Mesothelial cell of epicardium (in vitro differentiated cells): ENCODE measurements around the gene PRKN. TPM values are rescaled to one million over a fixed set of nuclear protein-coding genes. Genes with fewer than 3 reads are reported as not detected.

ENCODE experiments used
- DNase-seq, 2 experiments: peaks; one replicate each; pipeline ENCODE4 v3.0.0; 2021; ENCODE audit warnings: low spot score in 2 of 2; ENCODE audit not compliant: unreplicated experiment in 2 of 2
- H3K27ac Mint-ChIP-seq: 2 replicates; pipeline ENCODE4 v1.8.0; 2021; ENCODE audit warnings: mixed read lengths
- H3K27me3 Mint-ChIP-seq: 2 replicates; pipeline ENCODE4 v1.8.0; 2021; ENCODE audit warnings: low read depth, mixed read lengths
- H3K36me3 Mint-ChIP-seq: 2 replicates; pipeline ENCODE4 v1.8.0; 2021; ENCODE audit warnings: mixed read lengths
- H3K4me1 Mint-ChIP-seq: 2 replicates; pipeline ENCODE4 v1.8.0; 2021; ENCODE audit warnings: mixed read lengths
- H3K4me3 Mint-ChIP-seq: 2 replicates; pipeline ENCODE4 v1.8.0; 2021; ENCODE audit warnings: mild to moderate bottlenecking, moderate library complexity, mixed read lengths
- H3K9me3 Mint-ChIP-seq: 2 replicates; pipeline ENCODE4 v1.8.0; 2021; ENCODE audit warnings: mixed read lengths
- total RNA-seq: library from RNA; stranded (reverse); gene quantifications from 3 replicates; pipeline ENCODE4 v1.2.1, GENCODE V29; 2021
- TF ChIP-seq, protein P1 (sequence below): fragments of 200-600 bp; sonication (generic); IDR thresholded peaks from one replicate; pipeline ENCODE4 v1.5.0; 2021; ENCODE audit warnings: antibody characterized with exemption; ENCODE audit not compliant: unreplicated experiment

The PRKN gene
- total RNA-seq, 1 donor from 2014 or later, result 7.6 TPM

DNA sequence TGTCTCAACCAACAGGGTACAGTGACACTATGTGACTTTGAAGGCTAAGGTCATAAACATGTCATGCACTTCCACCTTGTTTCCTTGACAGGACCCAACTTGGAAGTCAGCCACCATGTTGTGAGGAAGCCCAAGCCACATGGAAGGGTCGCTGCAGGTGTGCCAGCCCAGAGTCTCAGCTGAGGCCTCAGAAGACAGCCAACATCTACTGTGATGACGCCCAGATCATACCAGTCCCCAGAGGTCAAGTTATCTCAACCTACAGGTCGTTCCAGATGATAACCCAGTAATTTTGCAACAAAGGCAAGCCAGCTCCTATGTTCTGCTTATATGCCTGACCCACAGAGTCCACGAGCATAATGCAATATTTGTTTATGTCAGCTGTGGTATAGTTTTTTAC is 1077.7 kb downstream of the PRKN start:
- Mint-ChIP-seq H3K27me3 (peaks cover 2% of the 10 kb centered on the region), H3K36me3 (no peaks in the 10 kb centered on the region), H3K9me3 (peaks cover 4% of the 10 kb centered on the region), H3K4me1 (no peaks in the 10 kb centered on the region), H3K27ac (no peak overlapping the region), H3K4me3 (no peak overlapping the region)
- DNase-seq, result no peak
- TF ChIP-seq, protein P1, sequence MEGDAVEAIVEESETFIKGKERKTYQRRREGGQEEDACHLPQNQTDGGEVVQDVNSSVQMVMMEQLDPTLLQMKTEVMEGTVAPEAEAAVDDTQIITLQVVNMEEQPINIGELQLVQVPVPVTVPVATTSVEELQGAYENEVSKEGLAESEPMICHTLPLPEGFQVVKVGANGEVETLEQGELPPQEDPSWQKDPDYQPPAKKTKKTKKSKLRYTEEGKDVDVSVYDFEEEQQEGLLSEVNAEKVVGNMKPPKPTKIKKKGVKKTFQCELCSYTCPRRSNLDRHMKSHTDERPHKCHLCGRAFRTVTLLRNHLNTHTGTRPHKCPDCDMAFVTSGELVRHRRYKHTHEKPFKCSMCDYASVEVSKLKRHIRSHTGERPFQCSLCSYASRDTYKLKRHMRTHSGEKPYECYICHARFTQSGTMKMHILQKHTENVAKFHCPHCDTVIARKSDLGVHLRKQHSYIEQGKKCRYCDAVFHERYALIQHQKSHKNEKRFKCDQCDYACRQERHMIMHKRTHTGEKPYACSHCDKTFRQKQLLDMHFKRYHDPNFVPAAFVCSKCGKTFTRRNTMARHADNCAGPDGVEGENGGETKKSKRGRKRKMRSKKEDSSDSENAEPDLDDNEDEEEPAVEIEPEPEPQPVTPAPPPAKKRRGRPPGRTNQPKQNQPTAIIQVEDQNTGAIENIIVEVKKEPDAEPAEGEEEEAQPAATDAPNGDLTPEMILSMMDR, result no peak

DNA sequence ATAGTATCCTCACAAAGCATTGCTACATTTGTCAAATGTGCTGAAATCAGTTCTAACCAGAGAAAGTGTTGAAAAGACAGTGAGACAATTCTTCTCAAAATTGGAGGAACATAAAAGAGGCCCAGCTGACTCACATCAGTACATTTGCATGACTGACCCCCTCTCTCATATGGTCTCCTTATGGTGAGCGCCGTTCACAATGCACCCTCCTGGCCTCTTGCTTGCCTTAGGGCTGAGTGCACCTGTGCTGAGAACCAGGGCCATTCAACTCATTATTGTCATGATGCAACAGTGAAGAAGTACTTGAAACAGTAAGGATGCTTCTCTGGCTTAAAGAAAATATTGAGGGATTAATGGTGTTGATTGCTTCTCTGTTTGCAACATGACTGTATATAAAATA is 1078.5 kb downstream of the PRKN start:
- H3K4me3 Mint-ChIP-seq, result no peak overlapping the region
- peaks cover 4% of the 10 kb centered on the region for H3K9me3 Mint-ChIP-seq
- peaks cover 4% of the 10 kb centered on the region for H3K27me3 Mint-ChIP-seq
- H3K4me1 Mint-ChIP-seq, result no peaks in the 10 kb centered on the region
- no peak for DNase-seq
- H3K27ac Mint-ChIP-seq, result no peak overlapping the region
- H3K36me3 Mint-ChIP-seq, result no peaks in the 10 kb centered on the region
- TF ChIP-seq, protein P1, result no peak

- Mint-ChIP-seq H3K27ac (no peak overlapping the region), H3K36me3 (no peaks in the 10 kb centered on the region), H3K27me3 (peaks cover 4% of the 10 kb centered on the region), H3K9me3 (peaks cover 4% of the 10 kb centered on the region), H3K4me1 (no peaks in the 10 kb centered on the region), H3K4me3 (no peak overlapping the region)
- no peak for DNase-seq
- TF ChIP-seq, protein P1, result no peak
Measured at GRCh38 chr6:161647234-161647633, 1080.3 kb downstream of the PRKN start.

DNA sequence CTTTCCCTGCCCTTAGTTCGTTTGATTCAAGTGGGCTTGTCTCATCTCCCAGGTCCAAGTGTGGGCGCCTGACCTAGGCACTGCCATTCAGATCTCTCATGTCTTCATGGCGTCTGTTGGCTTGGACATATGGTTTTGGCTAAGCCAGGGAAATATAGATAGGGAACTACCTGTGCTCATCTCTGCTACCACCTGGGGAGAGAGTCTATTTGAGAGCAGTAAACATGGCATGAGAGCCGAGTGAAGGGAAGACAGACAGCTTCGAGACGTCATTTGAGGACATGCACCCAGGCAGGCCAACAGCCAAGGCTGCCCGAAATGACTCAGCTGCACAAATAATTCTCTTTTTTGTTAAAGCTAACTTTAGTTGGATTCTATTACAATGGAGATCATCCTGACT is 1083.0 kb downstream of the PRKN start:
- TF ChIP-seq, protein P1, result no peak

DNA sequence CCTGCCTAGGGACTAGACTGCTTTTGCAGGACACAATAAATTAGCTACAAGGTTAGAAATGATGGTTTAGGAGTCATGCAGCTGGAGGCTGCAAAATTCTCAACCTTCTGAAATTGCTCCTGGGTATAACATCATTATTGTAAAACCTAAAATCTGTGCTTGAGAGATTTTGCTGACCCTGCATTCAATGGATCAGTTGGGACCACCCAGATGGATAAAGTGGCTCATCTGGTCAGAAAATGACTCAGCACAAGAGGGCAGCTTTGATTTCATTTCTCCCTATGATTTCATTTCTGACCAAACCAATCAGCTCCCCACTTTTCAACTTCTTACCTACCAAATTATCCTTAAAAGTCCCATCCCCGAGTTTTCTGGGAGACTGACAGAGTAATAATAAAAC is 1086.4 kb downstream of the PRKN start:
- TF ChIP-seq, protein P1, result no peak
- Mint-ChIP-seq H3K27ac (no peak overlapping the region), H3K36me3 (no peaks in the 10 kb centered on the region), H3K4me3 (no peak overlapping the region), H3K4me1 (no peaks in the 10 kb centered on the region), H3K9me3 (peaks cover 5% of the 10 kb centered on the region), H3K27me3 (peaks cover 5% of the 10 kb centered on the region)
- no peak for DNase-seq

More for the DNA sequence above, 1083.0 kb downstream of the PRKN start:
- no peaks in the 10 kb centered on the region for H3K36me3 Mint-ChIP-seq
- no peak overlapping the region for H3K4me3 Mint-ChIP-seq
- H3K27me3 Mint-ChIP-seq, result peaks cover 5% of the 10 kb centered on the region
- DNase-seq, result no peak
- H3K4me1 Mint-ChIP-seq, result no peaks in the 10 kb centered on the region
- no peak overlapping the region for H3K27ac Mint-ChIP-seq
- H3K9me3 Mint-ChIP-seq, result peaks cover 2% of the 10 kb centered on the region

DNA sequence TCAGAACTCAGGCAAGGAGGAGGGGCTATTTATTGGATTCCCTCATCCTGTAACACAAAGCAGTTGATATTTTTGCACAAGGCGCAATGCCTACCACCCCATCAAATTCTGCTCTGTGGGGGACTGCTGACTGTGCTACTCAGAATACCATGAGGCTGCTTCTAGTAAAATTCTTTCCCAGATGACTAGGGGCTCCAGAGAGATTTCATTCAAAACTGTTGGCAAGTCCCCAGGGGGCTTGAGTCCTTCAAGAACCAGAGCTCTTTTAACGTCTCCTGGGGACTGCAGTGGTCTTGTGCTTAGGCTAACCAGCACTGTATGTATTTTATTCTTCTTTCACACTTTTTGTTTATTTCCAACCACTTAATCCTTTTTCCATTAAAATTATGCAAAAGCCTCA is 1087.8 kb downstream of the PRKN start:
- H3K4me1 Mint-ChIP-seq, result no peaks in the 10 kb centered on the region
- H3K4me3 Mint-ChIP-seq, result no peak overlapping the region
- peaks cover 6% of the 10 kb centered on the region for H3K27me3 Mint-ChIP-seq
- no peaks in the 10 kb centered on the region for H3K36me3 Mint-ChIP-seq
- TF ChIP-seq, protein P1, result no peak
- peaks cover 5% of the 10 kb centered on the region for H3K9me3 Mint-ChIP-seq
- DNase-seq, result no peak
- no peak overlapping the region for H3K27ac Mint-ChIP-seq
